Prostate gland (tissue), 2 donors: Measurements from ENCODE around the gene TSPAN31.

Source experiments
- CTCF ChIP-seq, 4 experiments: fragments of 200-600 bp in 2 of 4; fragments of 450-650 bp in 2 of 4; sonication (generic) in 2 of 4; IDR thresholded peaks; 1 replicate in 3 of 4; 2 replicates in 1 of 4; pipeline ENCODE4 v1.5.1; 2016 to 2019; ENCODE audit warnings: antibody characterized with exemption in 4 of 4, mild to moderate bottlenecking in 2 of 4, moderate library complexity in 2 of 4
- POLR2AphosphoS5 ChIP-seq: sonication (generic); formaldehyde crosslinking; IDR thresholded peaks from one replicate; pipeline ENCODE4 v1.6.1; 2017; ENCODE audit warnings: antibody characterized with exemption

- TF ChIP-seq CTCF (IDR thresholded peaks at IDR 0.05), result no peak
- no peak for TF ChIP-seq POLR2AphosphoS5
Observed at GRCh38 chr12:57715786-57716185, 29.1 kb upstream of the TSPAN31 start.
